OCI-LY3 (cell line): ENCODE results near the gene HAO2.

Source experiments
- EZH2phosphoT487 ChIP-seq: fragments of 200-600 bp; shearing (Covaris generic); IDR thresholded peaks from 2 replicates; pipeline ENCODE4 v1.6.1; 2018; ENCODE audit warnings: antibody characterized with exemption, mixed run types, low read depth
- TF ChIP-seq, protein P1 (sequence below): fragments of 200-600, 300-600 bp; sonication (generic); IDR thresholded peaks from 2 replicates; pipeline ENCODE4 v1.5.1; 2014; ENCODE audit warnings: antibody characterized with exemption, low read length, low read depth

DNA sequence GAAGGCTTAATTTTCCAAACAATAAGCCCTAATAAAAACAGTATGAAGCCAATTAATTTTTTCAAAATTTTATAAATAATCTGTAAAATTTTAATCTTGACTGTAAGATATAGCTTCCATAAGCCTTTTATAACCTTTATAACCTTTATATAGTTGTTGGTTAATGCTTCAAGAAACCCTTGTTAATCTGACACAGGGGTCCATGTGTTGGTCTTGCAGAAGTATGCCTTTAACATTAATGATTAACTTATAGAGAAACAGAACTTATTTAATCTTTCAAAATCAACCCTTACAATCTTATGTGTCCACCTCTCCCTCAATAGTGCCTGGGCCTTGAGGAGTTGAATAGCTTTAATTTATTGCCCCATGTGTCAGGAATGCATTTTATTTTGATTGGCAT lies 23.2 kb upstream of the HAO2 start:
- TF ChIP-seq, protein P1, sequence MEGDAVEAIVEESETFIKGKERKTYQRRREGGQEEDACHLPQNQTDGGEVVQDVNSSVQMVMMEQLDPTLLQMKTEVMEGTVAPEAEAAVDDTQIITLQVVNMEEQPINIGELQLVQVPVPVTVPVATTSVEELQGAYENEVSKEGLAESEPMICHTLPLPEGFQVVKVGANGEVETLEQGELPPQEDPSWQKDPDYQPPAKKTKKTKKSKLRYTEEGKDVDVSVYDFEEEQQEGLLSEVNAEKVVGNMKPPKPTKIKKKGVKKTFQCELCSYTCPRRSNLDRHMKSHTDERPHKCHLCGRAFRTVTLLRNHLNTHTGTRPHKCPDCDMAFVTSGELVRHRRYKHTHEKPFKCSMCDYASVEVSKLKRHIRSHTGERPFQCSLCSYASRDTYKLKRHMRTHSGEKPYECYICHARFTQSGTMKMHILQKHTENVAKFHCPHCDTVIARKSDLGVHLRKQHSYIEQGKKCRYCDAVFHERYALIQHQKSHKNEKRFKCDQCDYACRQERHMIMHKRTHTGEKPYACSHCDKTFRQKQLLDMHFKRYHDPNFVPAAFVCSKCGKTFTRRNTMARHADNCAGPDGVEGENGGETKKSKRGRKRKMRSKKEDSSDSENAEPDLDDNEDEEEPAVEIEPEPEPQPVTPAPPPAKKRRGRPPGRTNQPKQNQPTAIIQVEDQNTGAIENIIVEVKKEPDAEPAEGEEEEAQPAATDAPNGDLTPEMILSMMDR: no peak
- TF ChIP-seq EZH2phosphoT487: no peak
